B cell (primary cell): ENCODE measurements around the gene PDE4B. TPM values are rescaled to one million over a fixed set of nuclear protein-coding genes. Genes with fewer than 3 reads are reported as not detected.

Source experiments
- ATAC-seq: fragments of 200-7000 bp; cut with Tn5 transposase; one replicate; pipeline ENCODE4 v1.10.0; 2021; ENCODE audit warnings: low read depth, mild to moderate bottlenecking, moderate number of reproducible peaks, moderate library complexity
- CTCF ChIA-PET: fragments of 350-600 bp; sonication (Branson Sonifier 250); formaldehyde crosslinking; loops from one replicate; lab custom pipeline; 2021; ENCODE audit warnings: antibody characterized with exemption, inconsistent platforms; lab: Charles Lee
- POLR2A ChIA-PET: fragments of 350-600 bp; sonication (Branson Sonifier 250); formaldehyde crosslinking; loops from one replicate; lab custom pipeline; 2021; ENCODE audit warnings: antibody characterized with exemption; lab: Charles Lee
- DNase-seq: peaks from one replicate; pipeline ENCODE4 v3.0.0; 2013
- H2AFZ ChIP-seq: 2 replicates; pipeline ENCODE4 v1.6.1; 2012; ENCODE audit warnings: mild to moderate bottlenecking, low read depth, low read length; ENCODE audit not compliant: insufficient read depth, poor library complexity, severe bottlenecking
- H3K27ac ChIP-seq, 2 donors: 1 replicate in 1 of 2; 2 replicates in 1 of 2; pipeline ENCODE4 v1.5.1; 2012 to 2013; ENCODE audit warnings: low read length in 2 of 2, mild to moderate bottlenecking in 2 of 2, moderate library complexity in 1 of 2
- H3K27me3 ChIP-seq, 4 experiments: fragments of 200-600 bp in 1 of 4; sonication (generic) in 1 of 4; replicated peaks in 1 of 4; 1 replicate in 2 of 4; 2 replicates in 2 of 4; pipeline versions ENCODE4 v1.6.1 to v1.7.0; 2013 to 2016; ENCODE audit warnings: low read length in 3 of 4, mild to moderate bottlenecking in 2 of 4, mixed read lengths in 1 of 4, moderate library complexity in 1 of 4; ENCODE audit not compliant: insufficient read depth in 4 of 4, control insufficient read depth in 3 of 4; ENCODE audit errors: control extremely low read depth in 1 of 4
- H3K36me3 ChIP-seq, 2 experiments: replicated peaks in 1 of 2; 1 replicate in 1 of 2; 2 replicates in 1 of 2; pipeline versions ENCODE4 v1.6.1 to v1.7.1; 2013; ENCODE audit warnings: low read length in 1 of 2; ENCODE audit not compliant: insufficient read depth in 2 of 2, control insufficient read depth in 1 of 2; ENCODE audit errors: control extremely low read depth in 1 of 2, extremely low read depth in 1 of 2
- H3K4me1 ChIP-seq, 2 donors: fragments of 200-600 bp in 1 of 2; sonication (generic) in 1 of 2; 1 replicate in 1 of 2; 2 replicates in 1 of 2; pipeline versions ENCODE4 v1.5.1 to v1.6.1; 2013 to 2017; ENCODE audit warnings: low read length in 2 of 2; ENCODE audit not compliant: control insufficient read depth in 2 of 2, insufficient read depth in 2 of 2
- H3K4me2 ChIP-seq: replicated peaks from 2 replicates; pipeline ENCODE3; 2012; ENCODE audit warnings: mild to moderate bottlenecking, low read depth, low read length; ENCODE audit not compliant: poor library complexity, severe bottlenecking
- H3K4me3 ChIP-seq, 5 experiments: fragments of 200-600 bp in 1 of 5; sonication (generic) in 1 of 5; 1 replicate in 3 of 5; 2 replicates in 2 of 5; pipeline versions ENCODE4 v1.5.1 to v1.7.0; 2011 to 2016; ENCODE audit warnings: low read length in 4 of 5, mild to moderate bottlenecking in 4 of 5, low read depth in 2 of 5, control low read depth in 1 of 5, moderate library complexity in 1 of 5; ENCODE audit not compliant: insufficient read depth in 1 of 5; ENCODE audit errors: control extremely low read depth in 1 of 5, extremely low read depth in 1 of 5
- H3K79me2 ChIP-seq: fragments of 200-600 bp; sonication (generic); one replicate; pipeline ENCODE4 v1.6.0; 2016; ENCODE audit warnings: low read length; ENCODE audit not compliant: control insufficient read depth, insufficient read depth
- H3K9ac ChIP-seq: fragments of 200-600 bp; sonication (generic); 2 replicates; pipeline ENCODE4 v1.6.1; 2017; ENCODE audit warnings: mild to moderate bottlenecking, low read length, moderate library complexity
- H3K9me3 ChIP-seq, 3 donors: one replicate each; pipeline versions ENCODE4 v1.6.1 to v1.7.1; 2013; ENCODE audit warnings: low read length in 2 of 3; ENCODE audit not compliant: control insufficient read depth in 2 of 3, insufficient read depth in 1 of 3; ENCODE audit errors: control extremely low read depth in 1 of 3
- H4K20me1 ChIP-seq: 2 replicates; pipeline ENCODE4 v1.6.0; 2012; ENCODE audit warnings: mild to moderate bottlenecking, low read length; ENCODE audit not compliant: insufficient read depth, control insufficient read depth, poor library complexity, severe bottlenecking
- H3K27ac Mint-ChIP-seq: one replicate; pipeline ENCODE4 v1.8.0; 2021; ENCODE audit warnings: mixed read lengths
- H3K27me3 Mint-ChIP-seq: one replicate; pipeline ENCODE4 v1.8.0; 2021; ENCODE audit warnings: mixed read lengths
- H3K4me1 Mint-ChIP-seq: one replicate; pipeline ENCODE4 v1.8.0; 2021; ENCODE audit warnings: mixed read lengths
- H3K4me3 Mint-ChIP-seq: one replicate; pipeline ENCODE4 v1.8.0; 2021; ENCODE audit warnings: mixed read lengths
- H3K9me3 Mint-ChIP-seq: one replicate; pipeline ENCODE4 v1.8.0; 2022; ENCODE audit warnings: mixed read lengths; ENCODE audit not compliant: insufficient read depth
- EZH2 ChIP-seq: IDR thresholded peaks from 2 replicates; pipeline ENCODE4 v1.6.1; 2012; ENCODE audit warnings: borderline replicate concordance, low read depth, mild to moderate bottlenecking, moderate library complexity, low read length; ENCODE audit not compliant: insufficient read depth, poor library complexity, severe bottlenecking
- intact Hi-C: fragments of 100-400 bp; cut with micrococcal nuclease; formaldehyde crosslinking; loops from one replicate; pipeline ENCODE4 v1.10.0; 2022
- polyA plus RNA-seq: library from polyadenylated mRNA; depleted of rRNA; stranded (reverse); fragments of >200 nt; gene quantifications from 2 replicates; pipeline ENCODE4 v1.2.3, GENCODE V29; 2012
- total RNA-seq, 2 donors: library from RNA; stranded (reverse); fragments of 120-200 nt in 1 of 2; gene quantifications; 1 replicate in 1 of 2; 2 replicates in 1 of 2; pipeline versions ENCODE4 v1.2.3 to v1.2.4, GENCODE V29; 2013 to 2022
- TF ChIP-seq, protein P1 (sequence below): fragments of 200-600 bp; IDR thresholded peaks from one replicate; pipeline ENCODE4 v1.8.0; 2022; ENCODE audit warnings: antibody characterized with exemption, mild to moderate bottlenecking

PDE4B gene
- total and polyA plus RNA-seq, 2 donors (not counting 1 experiment from before 2014, with no cell fraction given): 63.7 to 242 TPM

GRCh38 chr1:65938506-65938905 is 145.8 kb downstream of the PDE4B start:
- ChIA-PET POLR2A (no interaction called here), CTCF (no interaction called here)
- Histone ChIP-seq H3K9ac (no peak overlapping the region), H3K79me2 (no peaks in the 10 kb centered on the region), H3K4me1 (no peaks in the 10 kb centered on the region), H4K20me1 (no peaks in the 10 kb centered on the region), H3K9me3 (peaks cover 0 to 2% (median 0%) of the 10 kb centered on the region in 3 donors), H3K27me3 (no peaks in the 10 kb centered on the region), H3K4me3 (no peak overlapping the region), H2AFZ (no peak overlapping the region), H3K27ac (no peak overlapping the region), H3K36me3 (no peaks in the 10 kb centered on the region), H3K4me2 (no peak overlapping the region)
- H3K4me3 Mint-ChIP-seq: no peak overlapping the region
- H3K27ac Mint-ChIP-seq: no peak overlapping the region
- DNase-seq: no peak
- ATAC-seq: no peak
- TF ChIP-seq, protein P1, sequence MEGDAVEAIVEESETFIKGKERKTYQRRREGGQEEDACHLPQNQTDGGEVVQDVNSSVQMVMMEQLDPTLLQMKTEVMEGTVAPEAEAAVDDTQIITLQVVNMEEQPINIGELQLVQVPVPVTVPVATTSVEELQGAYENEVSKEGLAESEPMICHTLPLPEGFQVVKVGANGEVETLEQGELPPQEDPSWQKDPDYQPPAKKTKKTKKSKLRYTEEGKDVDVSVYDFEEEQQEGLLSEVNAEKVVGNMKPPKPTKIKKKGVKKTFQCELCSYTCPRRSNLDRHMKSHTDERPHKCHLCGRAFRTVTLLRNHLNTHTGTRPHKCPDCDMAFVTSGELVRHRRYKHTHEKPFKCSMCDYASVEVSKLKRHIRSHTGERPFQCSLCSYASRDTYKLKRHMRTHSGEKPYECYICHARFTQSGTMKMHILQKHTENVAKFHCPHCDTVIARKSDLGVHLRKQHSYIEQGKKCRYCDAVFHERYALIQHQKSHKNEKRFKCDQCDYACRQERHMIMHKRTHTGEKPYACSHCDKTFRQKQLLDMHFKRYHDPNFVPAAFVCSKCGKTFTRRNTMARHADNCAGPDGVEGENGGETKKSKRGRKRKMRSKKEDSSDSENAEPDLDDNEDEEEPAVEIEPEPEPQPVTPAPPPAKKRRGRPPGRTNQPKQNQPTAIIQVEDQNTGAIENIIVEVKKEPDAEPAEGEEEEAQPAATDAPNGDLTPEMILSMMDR: no peak
- no peak for TF ChIP-seq EZH2
- intact Hi-C loops: no loop called here
- H3K27me3 Mint-ChIP-seq: no peaks in the 10 kb centered on the region
- no peaks in the 10 kb centered on the region for H3K9me3 Mint-ChIP-seq
- H3K4me1 Mint-ChIP-seq: no peaks in the 10 kb centered on the region

DNA sequence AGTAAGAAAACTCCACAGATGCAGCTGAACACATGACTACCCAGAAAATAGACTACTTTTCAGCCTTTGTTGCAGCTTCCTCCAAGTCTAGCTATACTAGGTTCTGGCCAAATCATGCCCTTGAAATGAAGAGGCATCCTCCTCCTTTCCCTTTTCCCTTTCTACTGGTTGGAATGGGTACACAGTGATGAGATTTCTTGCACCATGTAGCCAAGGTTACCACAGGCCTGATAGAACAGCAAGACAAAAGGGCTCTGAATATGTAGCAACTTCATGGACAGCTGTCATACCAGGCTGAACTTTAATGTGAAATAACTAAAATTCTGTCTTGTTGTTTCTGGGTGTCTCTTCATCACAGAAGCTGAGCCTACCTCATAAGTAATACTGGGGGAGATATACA is 146.5 kb downstream of the PDE4B start:
- no peak for TF ChIP-seq EZH2
- Histone ChIP-seq H2AFZ (no peak overlapping the region), H3K27ac (no peak overlapping the region), H3K4me3 (no peak overlapping the region), H3K9me3 (peaks cover 0 to 2% (median 0%) of the 10 kb centered on the region in 3 donors), H3K79me2 (no peaks in the 10 kb centered on the region), H3K4me1 (no peaks in the 10 kb centered on the region), H3K9ac (no peak overlapping the region), H3K27me3 (no peaks in the 10 kb centered on the region), H3K4me2 (no peak overlapping the region), H4K20me1 (no peaks in the 10 kb centered on the region), H3K36me3 (no peaks in the 10 kb centered on the region)
- POLR2A ChIA-PET: no interaction called here
- H3K4me1 Mint-ChIP-seq: no peaks in the 10 kb centered on the region
- no peak overlapping the region for H3K4me3 Mint-ChIP-seq
- ATAC-seq (no peak), DNase-seq (no peak)
- CTCF ChIA-PET: no interaction called here
- no peak overlapping the region for H3K27ac Mint-ChIP-seq
- no peaks in the 10 kb centered on the region for H3K27me3 Mint-ChIP-seq
- intact Hi-C loops: no loop called here
- H3K9me3 Mint-ChIP-seq: peaks cover 2% of the 10 kb centered on the region
